HG03521 (cell line): ENCODE measurements around the gene SNED1.

Experiments
- ATAC-seq: cut with Tn5 transposase; IDR thresholded peaks from one replicate; pipeline ENCODE4 v1.9.1; 2021; ENCODE audit warnings: mild to moderate bottlenecking, moderate library complexity; ENCODE audit not compliant: unreplicated experiment

SNED1 gene

DNA sequence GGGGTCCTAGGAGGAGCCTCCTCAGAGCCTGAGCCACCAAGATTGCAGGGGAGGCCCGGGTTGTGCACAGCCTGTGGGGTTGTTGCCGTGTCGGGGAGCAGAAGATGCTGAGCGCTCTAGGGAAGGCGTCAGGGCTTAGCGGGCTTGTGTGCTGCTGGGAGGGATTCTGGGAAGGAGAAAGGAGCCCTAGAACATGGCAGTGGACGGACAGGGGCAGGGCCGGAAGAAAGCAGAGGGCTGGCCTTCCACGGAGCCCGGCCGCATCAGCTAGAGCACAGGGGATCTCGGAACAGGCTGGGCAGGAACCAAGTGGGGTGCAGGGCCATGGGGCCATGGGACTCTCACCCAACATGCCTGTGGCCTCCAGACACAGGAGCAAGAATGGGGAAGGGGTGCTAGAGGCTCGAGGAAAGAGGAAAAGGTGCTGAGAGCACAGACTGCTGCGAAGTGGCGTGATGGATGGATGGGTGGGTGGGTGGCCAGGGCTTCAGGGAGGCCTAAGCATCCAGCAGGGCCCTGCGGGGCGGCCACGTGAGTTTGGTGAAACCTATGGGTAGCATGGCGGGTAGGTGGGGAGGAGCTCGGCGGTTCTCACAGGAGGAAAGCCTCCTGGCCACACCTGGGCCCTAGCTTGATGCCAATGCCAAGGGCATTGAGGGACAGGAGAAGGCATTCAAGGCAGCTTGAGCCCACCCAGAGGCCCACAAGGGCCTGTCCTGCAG is 67.9 kb downstream of the SNED1 start:
- ATAC-seq = no peak

DNA sequence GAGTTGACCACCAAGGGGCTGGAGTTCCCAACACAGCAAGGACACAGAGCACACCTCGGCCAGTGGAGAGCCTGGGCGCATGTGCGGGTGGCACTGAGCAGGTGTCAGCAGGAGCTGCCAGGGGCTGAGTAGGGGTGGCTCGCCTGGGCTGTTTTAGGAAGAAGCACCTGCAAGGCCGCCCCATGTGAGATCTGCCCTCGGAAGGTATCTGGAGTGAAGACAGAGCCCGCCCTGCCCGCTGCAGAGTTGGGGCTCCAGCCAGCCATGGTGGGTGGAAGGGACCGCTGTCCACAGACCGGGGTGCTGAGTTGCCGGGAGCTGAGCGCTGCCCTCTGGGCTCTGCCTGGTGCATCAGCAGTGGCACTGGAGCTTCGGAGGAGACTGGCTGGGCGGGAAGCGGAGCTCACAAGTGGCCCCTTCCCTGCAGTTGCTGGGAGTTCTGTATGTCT is 68.5 kb downstream of the SNED1 start:
- no peak for ATAC-seq

DNA sequence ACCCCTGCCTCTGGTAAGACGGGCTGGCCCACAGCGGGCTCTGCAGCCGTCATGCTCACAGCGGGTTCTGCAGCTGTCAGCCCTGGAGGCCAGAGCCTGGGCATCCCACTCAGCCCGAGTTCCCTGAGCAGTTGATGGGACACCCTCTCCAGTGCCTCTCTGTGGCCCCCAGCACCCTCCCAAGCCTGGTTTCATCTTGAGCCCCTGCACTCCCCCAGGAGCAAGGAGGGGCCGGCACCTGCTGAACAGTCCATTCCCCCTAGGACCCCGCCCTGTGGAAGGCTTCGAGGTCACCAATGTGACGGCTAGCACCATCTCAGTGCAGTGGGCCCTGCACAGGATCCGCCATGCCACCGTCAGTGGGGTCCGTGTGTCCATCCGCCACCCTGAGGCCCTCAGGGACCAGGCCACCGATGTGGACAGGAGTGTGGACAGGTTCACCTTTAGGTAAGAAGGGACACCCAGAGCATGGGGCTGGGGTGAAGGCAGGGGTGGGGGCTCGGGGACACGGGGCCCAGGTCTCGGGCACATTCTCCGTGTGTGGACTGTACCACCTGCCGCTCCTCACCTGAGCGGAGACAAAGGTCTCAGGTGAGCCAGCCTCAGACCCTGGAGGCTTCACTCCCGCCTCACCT is 69.2 kb downstream of the SNED1 start:
- ATAC-seq = no peak

- no peak for ATAC-seq
These were observed 69.9 kb downstream of the SNED1 start for GRCh38 chr2:241068136-241068941.

GRCh38 chr2:241068942-241069810 is 70.8 kb downstream of the SNED1 start:
- no peak for ATAC-seq

DNA sequence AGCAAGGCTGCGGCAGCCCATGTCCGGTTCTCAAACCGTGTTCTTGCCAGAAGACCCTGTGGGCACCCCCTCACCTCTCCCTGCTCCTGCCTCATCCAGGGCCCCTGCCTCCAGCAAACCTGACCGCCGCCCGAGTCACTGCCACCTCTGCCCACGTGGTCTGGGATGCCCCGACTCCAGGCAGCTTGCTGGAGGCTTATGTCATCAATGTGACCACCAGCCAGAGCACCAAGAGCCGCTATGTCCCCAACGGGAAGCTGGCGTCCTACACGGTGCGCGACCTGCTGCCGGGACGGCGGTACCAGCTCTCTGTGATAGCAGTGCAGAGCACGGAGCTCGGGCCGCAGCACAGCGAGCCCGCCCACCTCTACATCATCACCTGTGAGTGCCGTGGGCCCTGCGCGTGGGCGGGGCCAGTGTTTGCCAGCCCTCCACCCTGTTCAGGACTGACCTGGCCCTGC is 71.4 kb downstream of the SNED1 start:
- no peak for ATAC-seq

- ATAC-seq = no peak
These were observed 71.9 kb downstream of the SNED1 start for GRCh38 chr2:241070361-241070760.

DNA sequence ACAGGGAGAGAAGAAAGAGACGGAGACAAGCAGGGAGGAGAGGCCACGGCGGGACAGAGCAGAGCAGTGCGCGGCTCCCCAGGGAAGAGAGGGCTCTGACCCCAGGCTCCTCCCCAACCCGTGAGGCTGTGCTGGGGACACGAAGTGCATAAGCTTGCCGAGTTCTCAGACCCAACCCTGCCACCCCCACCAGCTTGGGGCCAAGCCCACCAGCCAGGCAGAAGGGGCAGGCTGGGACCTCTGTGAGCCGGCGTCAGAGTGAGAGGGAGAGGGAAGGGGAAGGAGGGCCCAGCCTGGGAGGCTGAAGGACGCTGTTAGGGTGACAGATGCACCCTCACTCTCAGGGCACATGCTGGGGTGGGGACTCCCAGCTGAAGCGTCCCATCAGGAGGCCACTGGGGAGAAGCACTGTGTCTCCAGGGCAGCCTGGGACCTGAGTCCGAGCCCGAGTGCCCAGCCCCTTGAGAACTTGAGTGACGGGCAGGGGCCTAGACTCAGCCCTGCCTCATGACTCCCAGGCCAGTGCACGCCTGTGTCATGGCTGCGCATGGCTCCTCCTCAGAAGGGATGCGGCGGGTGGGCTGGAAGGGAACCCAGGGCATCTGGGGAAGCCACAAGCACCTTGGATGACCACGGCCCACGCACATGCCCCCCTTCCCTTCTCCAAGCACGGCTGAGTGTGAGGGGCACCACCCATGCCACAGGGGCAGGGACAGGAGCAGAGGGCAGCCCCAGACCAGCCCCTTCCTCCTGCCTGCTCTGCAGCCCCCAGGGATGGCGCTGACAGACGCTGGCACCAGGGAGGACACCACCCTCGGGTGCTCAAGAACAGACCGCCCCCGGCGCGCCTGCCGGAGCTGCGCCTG is 72.6 kb downstream of the SNED1 start:
- no peak for ATAC-seq

DNA sequence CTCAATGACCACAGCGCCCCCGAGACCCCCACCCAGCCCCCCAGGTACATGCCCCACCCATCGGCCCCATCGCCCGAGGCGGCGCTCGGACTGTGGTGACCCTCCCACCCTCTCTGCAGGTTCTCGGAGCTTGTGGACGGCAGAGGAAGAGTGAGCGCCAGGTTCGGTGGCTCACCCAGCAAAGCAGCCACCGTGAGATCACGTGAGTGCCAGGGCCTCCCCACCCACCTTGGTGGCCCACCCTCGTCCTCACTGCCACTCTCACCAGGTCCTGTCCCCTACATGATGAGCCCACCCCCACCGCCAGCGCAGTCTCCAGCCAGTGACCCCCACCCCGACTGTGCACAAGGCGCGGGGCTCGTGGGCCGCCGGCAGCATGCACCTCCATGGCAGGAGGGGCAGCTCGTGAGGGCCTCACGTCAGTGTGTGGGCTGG is 73.3 kb downstream of the SNED1 start:
- no peak for ATAC-seq

DNA sequence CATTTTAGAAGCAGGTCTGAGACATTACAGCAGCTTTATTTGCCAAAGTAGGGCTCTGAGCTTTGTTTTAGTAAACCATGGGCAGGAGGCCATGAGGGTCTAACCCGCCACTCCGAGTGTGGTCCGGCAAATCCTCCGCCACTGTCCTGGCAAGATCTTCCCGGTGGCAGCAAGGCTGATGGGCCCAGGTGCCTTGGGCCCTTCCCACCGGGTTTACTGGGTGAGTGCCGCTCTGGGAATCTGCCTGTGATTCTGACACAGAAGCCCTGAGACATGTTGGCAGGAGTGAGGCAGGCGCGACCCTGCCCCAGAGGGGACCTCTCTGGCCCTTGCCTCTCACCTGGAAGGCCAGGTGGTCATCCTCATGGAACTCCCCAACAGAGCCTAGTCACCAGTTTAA is 73.7 kb downstream of the SNED1 start:
- no peak for ATAC-seq

DNA sequence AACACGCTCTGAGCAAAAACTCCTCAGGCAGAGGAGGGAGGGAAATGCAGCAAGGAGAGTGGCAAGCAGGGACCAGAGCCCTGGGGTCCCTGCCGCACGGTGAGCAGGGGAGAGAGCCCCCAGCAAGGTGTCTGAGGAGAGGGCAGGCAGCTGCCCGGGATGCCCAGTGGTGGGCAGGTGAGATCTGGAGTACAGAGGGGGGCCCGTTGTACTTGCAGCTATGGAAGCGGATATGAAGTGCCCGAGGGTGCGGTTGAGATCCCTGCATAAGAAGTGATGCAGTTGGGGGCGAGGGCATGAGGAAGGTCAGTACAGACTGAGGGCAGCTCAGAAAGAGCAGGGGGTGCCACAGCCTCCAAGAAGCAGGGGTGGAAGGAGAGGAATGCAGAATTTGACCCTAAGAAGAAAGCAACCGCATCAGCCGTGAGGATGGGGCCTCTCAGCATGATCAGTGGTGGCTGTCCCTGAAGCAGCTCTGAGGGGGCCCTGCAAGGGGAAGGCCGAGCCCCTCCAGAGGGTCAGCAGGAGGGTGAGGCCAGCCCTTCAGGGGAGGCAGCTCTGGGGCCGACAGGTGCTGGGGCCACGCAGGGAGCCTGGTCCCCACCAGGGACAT is 74.2 kb downstream of the SNED1 start:
- ATAC-seq = no peak

DNA sequence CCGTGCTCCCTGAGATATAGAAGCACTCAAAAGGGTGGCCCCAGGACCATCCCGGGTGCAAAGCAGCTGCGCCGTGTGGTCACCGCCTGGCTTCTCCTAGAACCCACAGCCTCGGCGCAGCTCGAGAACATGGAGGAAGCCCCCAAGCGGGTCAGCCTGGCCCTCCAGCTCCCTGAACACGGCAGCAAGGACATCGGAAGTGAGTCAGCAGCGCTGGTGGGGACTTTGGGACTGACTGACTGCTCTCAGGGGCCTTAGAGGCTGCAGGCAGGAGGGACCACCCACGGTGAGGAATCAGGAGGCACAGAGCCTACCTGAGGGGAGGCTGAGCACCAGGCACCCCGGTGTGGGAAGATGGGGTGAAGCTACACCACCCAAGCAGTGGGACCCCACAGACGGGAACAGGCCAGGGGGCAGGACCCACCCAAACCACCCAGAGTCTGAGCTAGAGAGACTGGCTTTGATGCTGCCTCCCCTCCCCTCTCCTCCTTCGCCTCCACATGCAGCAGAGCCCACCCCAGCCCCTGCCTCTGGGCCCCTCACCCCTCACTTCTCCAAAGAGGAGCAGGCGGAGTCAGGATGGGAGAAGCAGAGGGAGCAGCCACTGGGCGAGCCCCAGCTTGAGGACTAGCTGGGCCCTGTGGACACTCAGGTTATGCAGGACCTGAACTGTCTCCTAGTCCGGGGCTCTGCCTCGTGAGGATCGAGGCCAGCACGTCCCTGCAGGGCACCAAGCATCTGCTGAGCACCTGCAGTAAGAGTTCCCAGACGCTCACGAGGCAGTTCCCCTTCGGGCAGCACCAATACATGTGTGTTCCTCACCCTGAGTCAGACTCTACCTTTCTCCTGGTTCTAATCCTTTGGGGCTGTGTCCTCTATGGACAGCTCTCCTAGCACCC is 75.0 kb downstream of the SNED1 start:
- no peak for ATAC-seq

- ATAC-seq = no peak
These were observed 75.8 kb downstream of the SNED1 start for GRCh38 chr2:241074065-241074818.

- no peak for ATAC-seq
These were observed 76.6 kb downstream of the SNED1 start for GRCh38 chr2:241074901-241075540.

DNA sequence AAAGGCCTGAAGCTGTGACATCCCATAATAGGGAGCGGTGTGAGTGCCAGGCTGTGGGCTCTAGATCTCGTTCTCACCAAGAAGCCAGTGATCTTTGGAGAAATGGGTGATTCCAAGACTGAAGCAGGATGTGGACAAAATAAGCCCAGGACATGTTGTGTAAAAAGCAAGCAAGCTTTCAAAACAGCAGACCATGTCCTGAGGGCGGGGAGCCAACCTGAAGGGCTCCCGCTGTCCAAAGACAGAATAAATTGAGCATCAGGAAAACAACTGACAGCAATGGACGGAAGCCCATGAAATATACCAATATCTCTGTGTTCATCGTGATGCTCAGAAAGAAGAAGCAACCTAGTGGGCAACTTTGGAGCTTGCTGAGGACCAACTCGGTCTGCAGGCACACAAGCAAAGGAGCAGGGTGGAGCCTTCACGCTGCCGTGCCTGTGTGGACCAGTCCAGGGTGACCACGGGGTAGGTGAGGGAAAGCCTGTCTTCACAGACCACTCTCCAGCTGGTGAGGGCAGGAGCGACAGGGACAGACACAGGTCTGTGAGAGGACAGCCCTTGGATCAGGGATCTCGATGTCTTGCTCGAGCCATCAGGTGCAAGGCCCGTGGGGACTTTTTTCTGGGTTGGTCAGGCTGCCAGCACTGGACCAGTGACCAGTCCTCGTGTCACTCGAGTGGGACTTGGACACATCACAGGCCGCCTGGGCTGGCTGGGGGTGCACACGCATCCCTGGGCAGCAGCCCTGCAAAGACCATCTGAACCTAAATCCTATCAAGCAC is 82.2 kb downstream of the SNED1 start:
- no peak for ATAC-seq

- ATAC-seq = no peak
These were observed 82.8 kb downstream of the SNED1 start for GRCh38 chr2:241081190-241081642.
